AG04450 (cell line): ENCODE data around the gene TEDC1. TPM values are rescaled to one million over a fixed set of nuclear protein-coding genes. Genes with fewer than 3 reads are reported as not detected.

Experiments
- CTCF ChIA-PET: fragments of 300-600, 350-600 bp; formaldehyde crosslinking; extraction: SDS; loops from one replicate; lab custom pipeline; 2022; ENCODE audit warnings: antibody characterized with exemption, inconsistent platforms; lab: Charles Lee
- POLR2A ChIA-PET: fragments of 350-600 bp; formaldehyde crosslinking; extraction: SDS; loops from one replicate; lab custom pipeline; 2021; ENCODE audit warnings: antibody characterized with exemption, inconsistent platforms; lab: Yijun Ruan, JAX
- DNase-seq: peaks from one replicate; pipeline ENCODE4 v3.0.0-alpha.2; 2011; ENCODE audit warnings: low read depth, low spot score
- H3K27ac ChIP-seq: one replicate; pipeline ENCODE4 v1.5.1; 2012; ENCODE audit warnings: low read depth, low read length, control low read depth
- H3K27me3 ChIP-seq: one replicate; pipeline ENCODE4 v1.6.0; 2012; ENCODE audit warnings: low read length; ENCODE audit not compliant: control insufficient read depth, insufficient read depth
- H3K4me3 ChIP-seq: 2 replicates; pipeline ENCODE4 v1.5.1; 2011; ENCODE audit warnings: mild to moderate bottlenecking, low read depth, low read length, control low read depth
- H3K9me3 ChIP-seq: 2 replicates; pipeline ENCODE4 v1.5.1; 2012; ENCODE audit warnings: low read length; ENCODE audit not compliant: control insufficient read depth, insufficient read depth
- CTCF ChIP-seq: IDR thresholded peaks from 2 replicates; pipeline ENCODE4 v1.5.1; 2011; ENCODE audit warnings: low read depth, low read length, control low read depth, inconsistent platforms
- polyA plus RNA-seq: library from polyadenylated mRNA; depleted of rRNA; stranded (reverse); fragments of >200 nt; gene quantifications from 2 replicates; pipeline ENCODE4 v1.2.3, GENCODE V29; 2011

Gene TEDC1
- polyA plus RNA-seq, 1 experiment, result 1.7 TPM

- TF ChIP-seq CTCF, result peak; percentile 30
- Histone ChIP-seq H3K9me3 (no peaks in the 10 kb centered on the region; the same call in 1 of the 2 replicates), H3K27me3 (no peaks in the 10 kb centered on the region), H3K4me3 (no peak overlapping the region), H3K27ac (no peak overlapping the region)
- POLR2A ChIA-PET, result interaction anchor here (1.1 to 1.6 kb wide), 2 partner anchors 9 to 18 kb away, joined by 3 to 5 read pairs; no protein-coding TSS in a partner anchor
- no peak for DNase-seq
- CTCF ChIA-PET, result interaction anchor here (1.4 to 7.4 kb wide), 3 partner anchors 10 to 23 kb away, joined by 4 to 37 read pairs (median 8); no protein-coding TSS in a partner anchor
Observed at GRCh38 chr14:105471297-105471821, 19.7 kb upstream of the TEDC1 start.

GRCh38 chr14:105471823-105472485 lies 19.1 kb upstream of the TEDC1 start:
- CTCF ChIA-PET, result interaction anchor here (1.9 to 7.4 kb wide), 2 partner anchors 9 to 18 kb away, joined by 8 to 37 read pairs; no protein-coding TSS in a partner anchor

GRCh38 chr14:105472486-105472991 lies 18.5 kb upstream of the TEDC1 start:
- no peak for DNase-seq
- no peak overlapping the region for H3K27ac ChIP-seq
- H3K9me3 ChIP-seq, result no peaks in the 10 kb centered on the region; the same call in 1 of the 2 replicates
- TF ChIP-seq CTCF, result no peak
- CTCF ChIA-PET, result interaction anchor here (1.9 to 7.4 kb wide), 2 partner anchors 9 to 17 kb away, joined by 8 to 37 read pairs; no protein-coding TSS in a partner anchor
- POLR2A ChIA-PET, result interaction anchor here (1.6 kb wide), 1 partner anchor 8 kb away, joined by 5 read pairs; no protein-coding TSS in a partner anchor
- no peaks in the 10 kb centered on the region for H3K27me3 ChIP-seq
- no peak overlapping the region for H3K4me3 ChIP-seq

More at GRCh38 chr14:105471823-105472485, 19.1 kb upstream of the TEDC1 start:
- Histone ChIP-seq H3K9me3 (no peaks in the 10 kb centered on the region; the same call in 1 of the 2 replicates), H3K27me3 (no peaks in the 10 kb centered on the region), H3K4me3 (no peak overlapping the region), H3K27ac (no peak overlapping the region)
- POLR2A ChIA-PET, result interaction anchor here (1.1 to 1.6 kb wide), 2 partner anchors 9 to 18 kb away, joined by 3 to 5 read pairs; no protein-coding TSS in a partner anchor
- no peak for DNase-seq
- no peak for TF ChIP-seq CTCF

GRCh38 chr14:105473033-105473676 lies 17.9 kb upstream of the TEDC1 start:
- ChIA-PET CTCF (interaction anchor here (7.4 kb wide), 1 partner anchor 8 kb away, joined by 37 read pairs; no protein-coding TSS in a partner anchor), POLR2A (interaction anchor here (0.6 kb wide), 1 partner anchor 24 kb away, joined by 5 read pairs; no protein-coding TSS in a partner anchor)
- Histone ChIP-seq H3K27ac (no peak overlapping the region), H3K9me3 (no peaks in the 10 kb centered on the region; the same call in 1 of the 2 replicates), H3K4me3 (no peak overlapping the region), H3K27me3 (no peaks in the 10 kb centered on the region)
- DNase-seq, result no peak
- no peak for TF ChIP-seq CTCF
